ENCODE measurements around the gene FUT9.

DNA sequence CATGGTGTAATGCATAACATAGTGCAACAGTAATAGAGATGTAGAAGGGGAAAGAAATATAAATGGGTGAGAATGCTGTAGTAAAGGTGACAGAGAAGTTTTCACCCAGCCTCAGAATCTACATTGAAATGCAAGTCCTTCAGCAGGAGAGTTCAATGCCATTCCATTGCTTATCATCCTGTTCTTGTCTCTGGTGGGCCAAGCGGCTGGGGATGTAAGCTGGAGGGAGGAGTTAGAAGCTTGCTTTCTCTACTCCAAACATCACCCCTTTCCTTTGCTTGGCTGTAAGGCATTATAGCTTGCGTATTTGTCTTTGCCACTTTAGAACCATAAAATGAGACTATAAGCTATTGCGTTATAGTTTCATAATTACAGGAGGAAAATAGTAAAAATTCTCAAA is 2.2 kb upstream of the FUT9 start:
- TF ChIP-seq YY1 (IDR thresholded peaks at IDR 0.05; ENCODE audit: insufficient read depth, insufficient read length) (no peak), SUZ12 (IDR thresholded peaks at IDR 0.05; ENCODE audit: extremely low read depth, insufficient read depth, insufficient read length) (no peak)

Measured in NT2/D1 (cell line).